HG03575 (cell line): ENCODE results near the gene C18orf54.
"Not testable (repeated sequence)": the region's sequence is repeated elsewhere in the genome, so short reads cannot be mapped to it uniquely, and the experiment has no call there.

Experiments used
- ATAC-seq: cut with Tn5 transposase; IDR thresholded peaks from one replicate; pipeline ENCODE4 v1.9.1; 2021; ENCODE audit not compliant: unreplicated experiment, insufficient number of reproducible peaks, low FRiP score; ENCODE audit errors: extremely low read depth

Gene C18orf54

GRCh38 chr18:54357660-54358494 lies at the start of gene C18orf54, which contains the start of gene STARD6:
Gene C18orf54 (plus strand): TSS chr18:54357906. CDS start chr18:54360573, 2,667 bp downstream.
Gene STARD6 (minus strand): TSS chr18:54357858. CDS start chr18:54354573, 3,285 bp downstream.
- peak; percentile 74 for ATAC-seq

- ATAC-seq: not testable (repeated sequence)
These were observed 48.1 kb upstream of the C18orf54 start for GRCh38 chr18:54309564-54309963.

- ATAC-seq: no peak
These were observed 41.5 kb upstream of the C18orf54 start for GRCh38 chr18:54316071-54316820.

GRCh38 chr18:54323561-54323960 lies 34.1 kb upstream of the C18orf54 start:
- ATAC-seq: no peak

GRCh38 chr18:54323970-54324369 lies 33.7 kb upstream of the C18orf54 start:
- no peak for ATAC-seq

- no peak for ATAC-seq
These were observed 29.9 kb upstream of the C18orf54 start for GRCh38 chr18:54327818-54328217.

- ATAC-seq: no peak
These were observed 27.9 kb upstream of the C18orf54 start for GRCh38 chr18:54329787-54330186.

GRCh38 chr18:54330768-54331548 lies 26.7 kb upstream of the C18orf54 start:
- no peak for ATAC-seq

- no peak for ATAC-seq
These were observed 22.0 kb upstream of the C18orf54 start for GRCh38 chr18:54335638-54336173.

GRCh38 chr18:54338230-54338629 lies 19.5 kb upstream of the C18orf54 start:
- ATAC-seq: no peak

GRCh38 chr18:54351186-54351585 lies 6.5 kb upstream of the C18orf54 start:
- no peak for ATAC-seq

- ATAC-seq: peak; percentile 20
These were observed 535 bp upstream of the C18orf54 start for GRCh38 chr18:54357082-54357659.

GRCh38 chr18:54358495-54359040 lies 862 bp downstream of the C18orf54 start:
- no peak for ATAC-seq

- ATAC-seq: no peak
These were observed 1.5 kb downstream of the C18orf54 start for GRCh38 chr18:54359233-54359632.

- no peak for ATAC-seq
These were observed 2.7 kb downstream of the C18orf54 start for GRCh38 chr18:54360406-54360805.

- ATAC-seq: no peak
These were observed 20.4 kb downstream of the C18orf54 start for GRCh38 chr18:54378057-54378456.

GRCh38 chr18:54381640-54382039 lies 23.9 kb downstream of the C18orf54 start:
- no peak for ATAC-seq

- ATAC-seq: no peak
These were observed 24.4 kb downstream of the C18orf54 start for GRCh38 chr18:54382076-54382475.
